ENCODE data around the gene CNPY3.
A peak's percentile ranks its signal among the peaks of the same experiment; 100 is the strongest.

The CNPY3 gene

DNA sequence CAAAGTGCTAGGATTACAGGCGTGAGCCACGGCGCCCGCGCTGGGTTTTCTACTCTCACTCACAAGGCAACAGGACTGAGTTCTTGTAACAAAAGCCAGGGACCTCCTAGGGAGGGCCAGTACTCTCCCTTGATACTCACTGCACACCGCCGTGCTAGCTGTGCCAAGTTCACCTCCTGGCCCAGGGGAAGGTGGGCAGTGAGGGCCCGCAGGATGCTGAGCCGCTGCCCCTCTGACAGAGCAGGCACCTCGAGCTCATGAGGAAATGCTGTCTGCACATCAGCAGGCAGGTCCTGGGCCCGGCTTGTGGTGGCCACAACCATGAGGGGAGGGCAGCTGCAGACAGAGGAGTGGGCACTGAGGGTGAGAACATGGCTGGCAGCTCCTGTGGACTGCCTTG is 37.9 kb downstream of the CNPY3 start:
- DNase-seq = no peak
- Histone ChIP-seq H3K9me3 (ENCODE audit: control insufficient read depth, low read length) (no peaks in the 10 kb centered on the region), H3K4me1 (ENCODE audit: control insufficient read depth, insufficient read depth, low read length, poor library complexity, severe bottlenecking) (no peaks in the 10 kb centered on the region), H3K4me3 (ENCODE audit: insufficient read depth, low read depth, low read length, poor library complexity, severe bottlenecking) (no peak overlapping the region), H3K27ac (ENCODE audit: insufficient read depth, low read length, poor library complexity, severe bottlenecking) (no peak overlapping the region), H3K27me3 (replicated peaks; ENCODE audit: control insufficient read depth, insufficient read depth, low read length, poor library complexity, severe bottlenecking) (no peaks in the 10 kb centered on the region), H3K36me3 (ENCODE audit: control insufficient read depth, insufficient read depth, low read length) (peaks cover 19% of the 10 kb centered on the region)

GRCh38 chr6:42968126-42968701 is 38.9 kb downstream of the CNPY3 start:
- Histone ChIP-seq H3K27ac (ENCODE audit: insufficient read depth, low read length, poor library complexity, severe bottlenecking) (no peak overlapping the region), H3K9me3 (ENCODE audit: control insufficient read depth, low read length) (no peaks in the 10 kb centered on the region), H3K4me3 (ENCODE audit: insufficient read depth, low read depth, low read length, poor library complexity, severe bottlenecking) (no peak overlapping the region), H3K27me3 (replicated peaks; ENCODE audit: control insufficient read depth, insufficient read depth, low read length, poor library complexity, severe bottlenecking) (no peaks in the 10 kb centered on the region), H3K36me3 (ENCODE audit: control insufficient read depth, insufficient read depth, low read length) (peaks cover 19% of the 10 kb centered on the region), H3K4me1 (ENCODE audit: control insufficient read depth, insufficient read depth, low read length, poor library complexity, severe bottlenecking) (no peaks in the 10 kb centered on the region)
- DNase-seq = no peak

DNA sequence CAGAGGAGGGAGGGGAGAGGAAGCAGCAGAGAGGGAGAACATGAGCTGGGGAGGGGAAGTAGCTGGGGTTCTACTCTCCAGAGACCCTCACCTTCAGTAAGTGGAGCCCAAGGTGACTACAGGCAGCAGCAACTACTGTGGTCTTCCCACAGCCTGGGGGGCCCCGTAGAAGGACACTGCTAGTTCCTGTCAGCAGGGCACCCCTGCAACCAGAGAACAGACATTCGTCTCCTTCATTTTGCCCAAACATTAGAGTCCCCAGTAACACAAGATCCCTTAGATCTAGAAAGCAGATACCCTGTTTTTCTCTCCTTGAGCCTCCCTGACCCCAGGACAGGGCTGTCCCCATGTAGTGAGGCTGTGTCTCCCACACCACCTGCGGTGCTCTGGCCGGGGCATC is 39.5 kb downstream of the CNPY3 start:
- H3K36me3 ChIP-seq (ENCODE audit: control insufficient read depth, insufficient read depth, low read length) = peaks cover 19% of the 10 kb centered on the region
- no peaks in the 10 kb centered on the region for H3K9me3 ChIP-seq (ENCODE audit: control insufficient read depth, low read length)
- H3K4me1 ChIP-seq (ENCODE audit: control insufficient read depth, insufficient read depth, low read length, poor library complexity, severe bottlenecking) = no peaks in the 10 kb centered on the region
- DNase-seq = no peak
- no peaks in the 10 kb centered on the region for H3K27me3 ChIP-seq (replicated peaks; ENCODE audit: control insufficient read depth, insufficient read depth, low read length, poor library complexity, severe bottlenecking)
- H3K4me3 ChIP-seq (ENCODE audit: insufficient read depth, low read depth, low read length, poor library complexity, severe bottlenecking) = no peak overlapping the region
- no peak overlapping the region for H3K27ac ChIP-seq (ENCODE audit: insufficient read depth, low read length, poor library complexity, severe bottlenecking)

- Histone ChIP-seq H3K27me3 (replicated peaks; ENCODE audit: control insufficient read depth, insufficient read depth, low read length, poor library complexity, severe bottlenecking) (no peaks in the 10 kb centered on the region), H3K9me3 (ENCODE audit: control insufficient read depth, low read length) (no peaks in the 10 kb centered on the region), H3K36me3 (ENCODE audit: control insufficient read depth, insufficient read depth, low read length) (peaks cover 18% of the 10 kb centered on the region), H3K4me1 (ENCODE audit: control insufficient read depth, insufficient read depth, low read length, poor library complexity, severe bottlenecking) (no peaks in the 10 kb centered on the region), H3K27ac (ENCODE audit: insufficient read depth, low read length, poor library complexity, severe bottlenecking) (no peak overlapping the region), H3K4me3 (ENCODE audit: insufficient read depth, low read depth, low read length, poor library complexity, severe bottlenecking) (no peak overlapping the region)
- no peak for DNase-seq
Measured at GRCh38 chr6:42969431-42969830, 40.2 kb downstream of the CNPY3 start.

DNA sequence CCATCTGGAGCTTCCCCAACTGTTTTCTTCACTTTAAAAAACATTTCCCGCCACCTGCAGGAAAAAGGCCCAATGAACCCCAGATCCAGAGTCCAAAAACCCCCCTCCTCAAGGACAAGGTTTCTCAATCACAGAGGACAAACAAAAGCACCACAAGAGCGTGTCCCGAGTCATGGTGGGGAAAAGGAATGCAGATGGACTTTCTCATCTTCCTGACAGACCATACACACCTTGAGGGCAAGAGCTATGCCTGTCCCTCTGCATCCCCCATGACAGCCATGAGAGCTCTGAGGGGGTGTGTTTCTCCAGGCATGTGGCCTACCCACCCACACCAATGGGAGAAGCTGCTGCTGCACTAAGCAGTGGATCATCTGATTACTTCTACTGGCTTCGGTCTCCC is 40.7 kb downstream of the CNPY3 start:
- H3K4me1 ChIP-seq (ENCODE audit: control insufficient read depth, insufficient read depth, low read length, poor library complexity, severe bottlenecking) = no peaks in the 10 kb centered on the region
- H3K27ac ChIP-seq (ENCODE audit: insufficient read depth, low read length, poor library complexity, severe bottlenecking) = no peak overlapping the region
- peaks cover 13% of the 10 kb centered on the region for H3K36me3 ChIP-seq (ENCODE audit: control insufficient read depth, insufficient read depth, low read length)
- H3K9me3 ChIP-seq (ENCODE audit: control insufficient read depth, low read length) = no peaks in the 10 kb centered on the region
- no peak for DNase-seq
- H3K4me3 ChIP-seq (ENCODE audit: insufficient read depth, low read depth, low read length, poor library complexity, severe bottlenecking) = no peak overlapping the region
- H3K27me3 ChIP-seq (replicated peaks; ENCODE audit: control insufficient read depth, insufficient read depth, low read length, poor library complexity, severe bottlenecking) = no peaks in the 10 kb centered on the region

- H3K27ac ChIP-seq (ENCODE audit: insufficient read depth, low read length, poor library complexity, severe bottlenecking) = no peak overlapping the region
- peaks cover 7% of the 10 kb centered on the region for H3K36me3 ChIP-seq (ENCODE audit: control insufficient read depth, insufficient read depth, low read length)
- H3K4me1 ChIP-seq (ENCODE audit: control insufficient read depth, insufficient read depth, low read length, poor library complexity, severe bottlenecking) = no peaks in the 10 kb centered on the region
- H3K4me3 ChIP-seq (ENCODE audit: insufficient read depth, low read depth, low read length, poor library complexity, severe bottlenecking) = no peak overlapping the region
- DNase-seq = no peak
- no peaks in the 10 kb centered on the region for H3K27me3 ChIP-seq (replicated peaks; ENCODE audit: control insufficient read depth, insufficient read depth, low read length, poor library complexity, severe bottlenecking)
- no peaks in the 10 kb centered on the region for H3K9me3 ChIP-seq (ENCODE audit: control insufficient read depth, low read length)
Measured at GRCh38 chr6:42970871-42971612, 41.8 kb downstream of the CNPY3 start.

GRCh38 chr6:42971746-42972327 is 42.6 kb downstream of the CNPY3 start:
- no peaks in the 10 kb centered on the region for H3K27me3 ChIP-seq (replicated peaks; ENCODE audit: control insufficient read depth, insufficient read depth, low read length, poor library complexity, severe bottlenecking)
- no peak for DNase-seq
- H3K4me3 ChIP-seq (ENCODE audit: insufficient read depth, low read depth, low read length, poor library complexity, severe bottlenecking) = no peak overlapping the region
- peaks cover 3% of the 10 kb centered on the region for H3K36me3 ChIP-seq (ENCODE audit: control insufficient read depth, insufficient read depth, low read length)
- no peak overlapping the region for H3K27ac ChIP-seq (ENCODE audit: insufficient read depth, low read length, poor library complexity, severe bottlenecking)
- no peaks in the 10 kb centered on the region for H3K9me3 ChIP-seq (ENCODE audit: control insufficient read depth, low read length)
- H3K4me1 ChIP-seq (ENCODE audit: control insufficient read depth, insufficient read depth, low read length, poor library complexity, severe bottlenecking) = no peaks in the 10 kb centered on the region

- Histone ChIP-seq H3K9me3 (ENCODE audit: control insufficient read depth, low read length) (no peaks in the 10 kb centered on the region), H3K27ac (ENCODE audit: insufficient read depth, low read length, poor library complexity, severe bottlenecking) (no peak overlapping the region), H3K4me1 (ENCODE audit: control insufficient read depth, insufficient read depth, low read length, poor library complexity, severe bottlenecking) (peaks cover 11% of the 10 kb centered on the region), H3K4me3 (ENCODE audit: insufficient read depth, low read depth, low read length, poor library complexity, severe bottlenecking) (no peak overlapping the region), H3K27me3 (replicated peaks; ENCODE audit: control insufficient read depth, insufficient read depth, low read length, poor library complexity, severe bottlenecking) (no peaks in the 10 kb centered on the region), H3K36me3 (ENCODE audit: control insufficient read depth, insufficient read depth, low read length) (no peaks in the 10 kb centered on the region)
- no peak for DNase-seq
Measured at GRCh38 chr6:42973926-42974325, 44.6 kb downstream of the CNPY3 start.

GRCh38 chr6:42974919-42975505 is 45.7 kb downstream of the CNPY3 start:
- Histone ChIP-seq H3K27ac (ENCODE audit: insufficient read depth, low read length, poor library complexity, severe bottlenecking) (no peak overlapping the region), H3K4me1 (ENCODE audit: control insufficient read depth, insufficient read depth, low read length, poor library complexity, severe bottlenecking) (peaks cover 15% of the 10 kb centered on the region), H3K27me3 (replicated peaks; ENCODE audit: control insufficient read depth, insufficient read depth, low read length, poor library complexity, severe bottlenecking) (no peaks in the 10 kb centered on the region), H3K9me3 (ENCODE audit: control insufficient read depth, low read length) (no peaks in the 10 kb centered on the region), H3K4me3 (ENCODE audit: insufficient read depth, low read depth, low read length, poor library complexity, severe bottlenecking) (no peak overlapping the region), H3K36me3 (ENCODE audit: control insufficient read depth, insufficient read depth, low read length) (no peaks in the 10 kb centered on the region)
- DNase-seq = no peak

DNA sequence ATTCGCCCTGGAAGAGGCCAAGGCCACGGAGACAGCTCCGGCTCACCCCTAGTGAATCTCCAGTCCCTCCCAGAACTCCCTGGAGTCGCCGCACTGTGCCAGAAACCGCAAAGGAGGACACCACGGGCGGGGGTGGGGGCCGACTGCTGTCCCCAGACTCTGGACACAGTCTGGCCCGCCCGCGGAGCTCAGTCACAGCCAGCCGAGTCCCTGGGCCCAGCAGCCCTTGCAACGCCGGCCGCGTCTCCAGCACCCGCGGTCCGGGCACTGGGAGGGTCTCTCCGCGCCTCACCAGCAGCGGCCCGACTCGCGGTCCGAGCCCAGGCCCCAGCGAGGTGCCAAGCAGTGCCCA is 49.2 kb downstream of the CNPY3 start:
- H3K27me3 ChIP-seq (replicated peaks; ENCODE audit: control insufficient read depth, insufficient read depth, low read length, poor library complexity, severe bottlenecking) = no peaks in the 10 kb centered on the region
- peak overlapping the region; percentile 80 for H3K4me3 ChIP-seq (ENCODE audit: insufficient read depth, low read depth, low read length, poor library complexity, severe bottlenecking)
- H3K4me1 ChIP-seq (ENCODE audit: control insufficient read depth, insufficient read depth, low read length, poor library complexity, severe bottlenecking) = peaks cover 22% of the 10 kb centered on the region
- no peaks in the 10 kb centered on the region for H3K9me3 ChIP-seq (ENCODE audit: control insufficient read depth, low read length)
- H3K27ac ChIP-seq (ENCODE audit: insufficient read depth, low read length, poor library complexity, severe bottlenecking) = peak overlapping the region; percentile 83
- no peaks in the 10 kb centered on the region for H3K36me3 ChIP-seq (ENCODE audit: control insufficient read depth, insufficient read depth, low read length)
- no peak for DNase-seq

All from effector memory CD4-positive, alpha-beta T cell (primary cell).